ENCODE results near the gene SEC23B. TPM values are rescaled to one million over a fixed set of nuclear protein-coding genes. Genes with fewer than 3 reads are reported as not detected.

SEC23B gene
- polyA plus RNA-seq, 2 of the 4 experiments (the other 2 are of a cell fraction): 71.4 to 158 TPM

DNA sequence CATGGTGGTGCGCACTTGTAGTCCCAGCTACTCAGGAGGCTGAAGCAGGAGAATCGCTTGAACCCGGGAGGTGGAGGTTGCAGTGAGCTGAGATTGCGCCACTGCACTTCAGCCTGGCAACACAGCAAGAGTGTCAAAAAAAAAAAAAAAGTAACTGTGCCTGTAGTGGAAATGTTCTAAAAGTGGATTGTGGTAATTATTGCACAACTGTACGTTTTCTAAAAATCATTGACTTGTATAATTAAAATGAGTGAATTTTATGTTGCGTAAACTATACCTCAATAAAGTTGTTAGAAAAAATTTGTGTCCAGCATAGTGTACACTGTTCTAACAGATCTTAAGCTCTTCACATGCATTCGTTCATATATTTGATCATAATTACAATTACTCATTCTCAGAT, 5.5 kb downstream of the SEC23B start:
- no peaks in the 10 kb centered on the region for H3K9me3 ChIP-seq
- H3K4me1 ChIP-seq: peaks cover 8% of the 10 kb centered on the region; the same call in 2 of the 3 replicates
- H3K4me3 ChIP-seq: no peak overlapping the region
- ATAC-seq: no peak
- WGBS (ENCODE audit: missing lambda C conversion rate): 87% methylated on average over 7 of the region's 7 CpGs
- ChIA-PET POLR2A (interaction anchor here (0.7 kb wide), 1 partner anchor 15 kb away, joined by 3 read pairs; no protein-coding TSS in a partner anchor), CTCF (interaction anchor here (0.7 kb wide), 1 partner anchor 8 kb away, joined by 3 read pairs; no protein-coding TSS in a partner anchor)
- FAIRE-seq: no peak
- H3K27ac ChIP-seq: no peak overlapping the region
- no peak for DNase-seq (ENCODE audit: low read depth in 1 of 2, low spot score in 1 of 2)
- no peak overlapping the region for H3K4me2 ChIP-seq
- TF ChIP-seq CHD2 (IDR thresholded peaks at IDR 0.05; ENCODE audit: low read length, partially characterized antibody) (no peak), RARB (CRISPR knock-in tag; IDR thresholded peaks at IDR 0.05) (no peak), POLR2AphosphoS2 (conservative IDR thresholded peaks at IDR 0.05; ENCODE audit: low read length) (no peak), NPAS2 (CRISPR knock-in tag; IDR thresholded peaks at IDR 0.05; ENCODE audit: borderline replicate concordance) (no peak), SMC3 (IDR thresholded peaks at IDR 0.05) (no peak), CHD4 (IDR thresholded peaks at IDR 0.05; ENCODE audit: borderline replicate concordance) (no peak), CEBPB (IDR thresholded peaks at IDR 0.05) (peak in 1 of 2 experiments; percentile 18; a peak in 2 of 4 replicates)
- TF ChIP-seq, protein P1, sequence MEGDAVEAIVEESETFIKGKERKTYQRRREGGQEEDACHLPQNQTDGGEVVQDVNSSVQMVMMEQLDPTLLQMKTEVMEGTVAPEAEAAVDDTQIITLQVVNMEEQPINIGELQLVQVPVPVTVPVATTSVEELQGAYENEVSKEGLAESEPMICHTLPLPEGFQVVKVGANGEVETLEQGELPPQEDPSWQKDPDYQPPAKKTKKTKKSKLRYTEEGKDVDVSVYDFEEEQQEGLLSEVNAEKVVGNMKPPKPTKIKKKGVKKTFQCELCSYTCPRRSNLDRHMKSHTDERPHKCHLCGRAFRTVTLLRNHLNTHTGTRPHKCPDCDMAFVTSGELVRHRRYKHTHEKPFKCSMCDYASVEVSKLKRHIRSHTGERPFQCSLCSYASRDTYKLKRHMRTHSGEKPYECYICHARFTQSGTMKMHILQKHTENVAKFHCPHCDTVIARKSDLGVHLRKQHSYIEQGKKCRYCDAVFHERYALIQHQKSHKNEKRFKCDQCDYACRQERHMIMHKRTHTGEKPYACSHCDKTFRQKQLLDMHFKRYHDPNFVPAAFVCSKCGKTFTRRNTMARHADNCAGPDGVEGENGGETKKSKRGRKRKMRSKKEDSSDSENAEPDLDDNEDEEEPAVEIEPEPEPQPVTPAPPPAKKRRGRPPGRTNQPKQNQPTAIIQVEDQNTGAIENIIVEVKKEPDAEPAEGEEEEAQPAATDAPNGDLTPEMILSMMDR (IDR thresholded peaks at IDR 0.05): no peak

DNA sequence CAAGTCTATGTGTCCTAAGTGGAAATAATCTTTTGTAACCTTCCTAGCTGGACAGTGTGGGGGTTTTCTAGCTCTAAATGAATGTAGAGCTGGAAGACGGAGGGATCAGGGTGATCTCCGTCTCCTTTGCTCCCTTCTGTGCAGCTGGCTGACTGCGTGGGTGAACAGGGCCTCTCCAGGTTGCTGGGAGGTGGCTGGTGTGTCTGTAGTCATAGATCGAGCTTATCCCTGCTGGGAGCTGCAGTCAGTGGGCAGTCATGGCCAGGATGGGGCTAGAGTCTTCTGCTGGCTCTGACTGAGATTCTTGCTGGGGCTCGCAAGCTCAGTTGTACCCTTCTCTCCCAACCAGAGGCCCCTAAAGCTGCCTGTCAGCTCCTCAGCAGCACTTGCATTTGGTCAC, 6.4 kb downstream of the SEC23B start:
- Histone ChIP-seq H3K4me1 (peaks cover 2% of the 10 kb centered on the region; the same call in 2 of the 3 replicates), H3K4me2 (no peak overlapping the region), H3K27ac (no peak overlapping the region), H3K4me3 (no peak overlapping the region), H3K9me3 (no peaks in the 10 kb centered on the region)
- ATAC-seq (peak in 1 of 2 experiments; percentile 36; a peak in 3 of 6 replicates), FAIRE-seq (no peak), DNase-seq (ENCODE audit: low read depth in 1 of 2, low spot score in 1 of 2) (no peak)
- POLR2A ChIA-PET: no interaction called here
- no peak for TF ChIP-seq POLR2A (IDR thresholded peaks at IDR 0.05; ENCODE audit: low read length)
- TF ChIP-seq, protein P2, sequence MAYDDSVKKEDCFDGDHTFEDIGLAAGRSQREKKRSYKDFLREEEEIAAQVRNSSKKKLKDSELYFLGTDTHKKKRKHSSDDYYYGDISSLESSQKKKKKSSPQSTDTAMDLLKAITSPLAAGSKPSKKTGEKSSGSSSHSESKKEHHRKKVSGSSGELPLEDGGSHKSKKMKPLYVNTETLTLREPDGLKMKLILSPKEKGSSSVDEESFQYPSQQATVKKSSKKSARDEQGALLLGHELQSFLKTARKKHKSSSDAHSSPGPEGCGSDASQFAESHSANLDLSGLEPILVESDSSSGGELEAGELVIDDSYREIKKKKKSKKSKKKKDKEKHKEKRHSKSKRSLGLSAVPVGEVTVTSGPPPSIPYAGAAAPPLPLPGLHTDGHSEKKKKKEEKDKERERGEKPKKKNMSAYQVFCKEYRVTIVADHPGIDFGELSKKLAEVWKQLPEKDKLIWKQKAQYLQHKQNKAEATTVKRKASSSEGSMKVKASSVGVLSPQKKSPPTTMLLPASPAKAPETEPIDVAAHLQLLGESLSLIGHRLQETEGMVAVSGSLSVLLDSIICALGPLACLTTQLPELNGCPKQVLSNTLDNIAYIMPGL (CRISPR knock-in tag; IDR thresholded peaks at IDR 0.05; ENCODE audit: borderline replicate concordance): no peak
- TF ChIP-seq, protein P1 (IDR thresholded peaks at IDR 0.05): no peak
- no peak for TF ChIP-seq RAD21 (conservative IDR thresholded peaks at IDR 0.05 in 1 of 2, IDR thresholded peaks at IDR 0.05 in 1 of 2)
- no peak for TF ChIP-seq CBX8 (IDR thresholded peaks at IDR 0.05)
- TF ChIP-seq, protein P3, sequence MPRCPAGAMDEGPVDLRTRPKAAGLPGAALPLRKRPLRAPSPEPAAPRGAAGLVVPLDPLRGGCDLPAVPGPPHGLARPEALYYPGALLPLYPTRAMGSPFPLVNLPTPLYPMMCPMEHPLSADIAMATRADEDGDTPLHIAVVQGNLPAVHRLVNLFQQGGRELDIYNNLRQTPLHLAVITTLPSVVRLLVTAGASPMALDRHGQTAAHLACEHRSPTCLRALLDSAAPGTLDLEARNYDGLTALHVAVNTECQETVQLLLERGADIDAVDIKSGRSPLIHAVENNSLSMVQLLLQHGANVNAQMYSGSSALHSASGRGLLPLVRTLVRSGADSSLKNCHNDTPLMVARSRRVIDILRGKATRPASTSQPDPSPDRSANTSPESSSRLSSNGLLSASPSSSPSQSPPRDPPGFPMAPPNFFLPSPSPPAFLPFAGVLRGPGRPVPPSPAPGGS (IDR thresholded peaks at IDR 0.05): no peak
- no peak for TF ChIP-seq HEYL (CRISPR knock-in tag; IDR thresholded peaks at IDR 0.05)
- TF ChIP-seq SMC3 (IDR thresholded peaks at IDR 0.05): no peak
- TF ChIP-seq MAFK (IDR thresholded peaks at IDR 0.05; ENCODE audit: partially characterized antibody): no peak
- WGBS (ENCODE audit: missing lambda C conversion rate): 84% methylated on average over 5 of the region's 5 CpGs
- CTCF ChIA-PET: interaction anchor here (1.2 kb wide), 1 partner anchor 17 kb away, joined by 6 read pairs; the partner anchor contains the start of gene RBBP9

DNA sequence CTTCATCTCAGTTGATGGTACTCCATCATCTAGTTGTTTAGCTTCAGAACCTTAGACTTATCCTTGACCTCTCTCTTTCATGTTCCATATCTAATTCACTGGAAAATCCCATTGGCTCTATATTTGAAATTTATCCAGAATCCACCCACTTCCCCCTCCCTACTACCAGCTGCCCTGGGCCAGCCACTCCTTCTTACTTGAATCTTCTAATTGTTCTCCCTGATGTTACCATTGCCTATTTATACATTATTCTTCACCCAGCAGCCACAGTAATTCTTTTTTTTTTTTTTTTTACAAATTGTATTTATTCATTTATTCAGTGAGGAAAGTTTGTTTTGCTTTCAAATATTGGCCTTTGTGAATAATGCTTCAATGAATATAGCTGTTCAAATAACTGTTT, 8.2 kb downstream of the SEC23B start:
- POLR2A ChIA-PET: interaction anchor here (0.7 kb wide), 1 partner anchor 1391 kb away, joined by 5 read pairs; no protein-coding TSS in a partner anchor
- CTCF ChIA-PET: interaction anchor here (0.7 to 1.2 kb wide), 4 partner anchors 8 to 1789 kb away, joined by 3 to 5 read pairs (median 3); partner anchors contain the start of gene SEC23B
- no peak for FAIRE-seq
- no peak overlapping the region for H3K4me2 ChIP-seq
- H3K27ac ChIP-seq: no peak overlapping the region
- no peak overlapping the region for H3K4me3 ChIP-seq
- H3K4me1 ChIP-seq: no peaks in the 10 kb centered on the region; the same call in 2 of the 3 replicates
- ATAC-seq: no peak
- no peak for DNase-seq (ENCODE audit: low read depth in 1 of 2, low spot score in 1 of 2)
- no peaks in the 10 kb centered on the region for H3K9me3 ChIP-seq
- TF ChIP-seq HOXA7 (CRISPR knock-in tag; IDR thresholded peaks at IDR 0.05) (no peak), MYC (IDR thresholded peaks at IDR 0.05; ENCODE audit: borderline replicate concordance, low read length) (no peak), ESRRA (IDR thresholded peaks at IDR 0.05; ENCODE audit: borderline replicate concordance, low read length) (no peak), ZNF302 (CRISPR knock-in tag; IDR thresholded peaks at IDR 0.05) (no peak), EHF (CRISPR knock-in tag; IDR thresholded peaks at IDR 0.05) (no peak), CHD4 (IDR thresholded peaks at IDR 0.05; ENCODE audit: borderline replicate concordance) (no peak), NFE2L2 (conservative IDR thresholded peaks at IDR 0.05; ENCODE audit: low read length) (no peak), GATA3 (IDR thresholded peaks at IDR 0.05; ENCODE audit: borderline replicate concordance) (no peak)
- TF ChIP-seq, protein P4, sequence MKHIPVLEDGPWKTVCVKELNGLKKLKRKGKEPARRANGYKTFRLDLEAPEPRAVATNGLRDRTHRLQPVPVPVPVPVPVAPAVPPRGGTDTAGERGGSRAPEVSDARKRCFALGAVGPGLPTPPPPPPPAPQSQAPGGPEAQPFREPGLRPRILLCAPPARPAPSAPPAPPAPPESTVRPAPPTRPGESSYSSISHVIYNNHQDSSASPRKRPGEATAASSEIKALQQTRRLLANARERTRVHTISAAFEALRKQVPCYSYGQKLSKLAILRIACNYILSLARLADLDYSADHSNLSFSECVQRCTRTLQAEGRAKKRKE (CRISPR knock-in tag; IDR thresholded peaks at IDR 0.05; ENCODE audit: low read depth): no peak
